CD4-positive, alpha-beta T cell treated with Interferon alpha-2 for 1 hour (primary cell): Measurements from ENCODE around the gene SIPA1L3.

ENCODE experiments used
- DNase-seq, 2 donors: peaks; one replicate each; pipeline ENCODE4 v3.0.0-alpha.2; 2020 to 2022

The SIPA1L3 gene

GRCh38 chr19:38076337-38076736, 169.3 kb downstream of the SIPA1L3 start:
- DNase-seq: no peak

GRCh38 chr19:38078302-38078930, 171.4 kb downstream of the SIPA1L3 start:
- no peak for DNase-seq

- no peak for DNase-seq
These were observed 172.9 kb downstream of the SIPA1L3 start for GRCh38 chr19:38079926-38080380.

GRCh38 chr19:38081547-38082255, 174.7 kb downstream of the SIPA1L3 start:
- DNase-seq: no peak

GRCh38 chr19:38082256-38083118, 175.5 kb downstream of the SIPA1L3 start:
- no peak for DNase-seq

GRCh38 chr19:38084196-38084595, 177.2 kb downstream of the SIPA1L3 start:
- DNase-seq: no peak

GRCh38 chr19:38089440-38089839, 182.4 kb downstream of the SIPA1L3 start:
- DNase-seq: no peak

- DNase-seq: no peak
These were observed 186.1 kb downstream of the SIPA1L3 start for GRCh38 chr19:38093154-38093553.

GRCh38 chr19:38093587-38093986, 186.6 kb downstream of the SIPA1L3 start:
- DNase-seq: no peak

- peak; percentile 49 to 54 for DNase-seq
These were observed 188.7 kb downstream of the SIPA1L3 start for GRCh38 chr19:38095411-38096308.

- no peak for DNase-seq
These were observed 193.0 kb downstream of the SIPA1L3 start for GRCh38 chr19:38099966-38100365.

GRCh38 chr19:38100589-38100988, 193.6 kb downstream of the SIPA1L3 start:
- no peak for DNase-seq

GRCh38 chr19:38101723-38102122, 194.7 kb downstream of the SIPA1L3 start:
- DNase-seq: no peak

GRCh38 chr19:38105574-38105973, 198.6 kb downstream of the SIPA1L3 start:
- DNase-seq: no peak

- no peak for DNase-seq
These were observed 200.1 kb downstream of the SIPA1L3 start for GRCh38 chr19:38107129-38107528.

- DNase-seq: no peak
These were observed 204.9 kb downstream of the SIPA1L3 start for GRCh38 chr19:38111898-38112297.

GRCh38 chr19:38114651-38115050, 207.6 kb downstream of the SIPA1L3 start:
- DNase-seq: no peak

GRCh38 chr19:38115271-38115802, 208.3 kb downstream of the SIPA1L3 start:
- DNase-seq: no peak

- no peak for DNase-seq
These were observed 211.2 kb downstream of the SIPA1L3 start for GRCh38 chr19:38118176-38118575.

GRCh38 chr19:38120471-38121025, 213.5 kb downstream of the SIPA1L3 start:
- no peak for DNase-seq

- no peak for DNase-seq
These were observed 215.5 kb downstream of the SIPA1L3 start for GRCh38 chr19:38122402-38123093.
